H1 (cell line): Measurements from ENCODE around the gene OLFM2. TPM values are rescaled to one million over a fixed set of nuclear protein-coding genes. Genes with fewer than 3 reads are reported as not detected.

ENCODE experiments used
- CTCF ChIA-PET: fragments of 300-600 bp; sonication (Branson Sonifier 250); formaldehyde crosslinking; loops from one replicate; lab custom pipeline; 2021; ENCODE audit not compliant: partially characterized antibody; lab: Charles Lee
- POLR2A ChIA-PET: fragments of 300-600 bp; sonication (Branson Sonifier 250); formaldehyde crosslinking; loops from one replicate; lab custom pipeline; 2021; ENCODE audit warnings: inconsistent platforms; ENCODE audit not compliant: partially characterized antibody; lab: Charles Lee
- DNase-seq, 2 experiments: peaks; one replicate each; pipeline versions ENCODE4 v3.0.0 to v3.0.0-alpha.2; 2010 to 2022; ENCODE audit warnings: low spot score in 2 of 2, low read depth in 1 of 2, mixed read lengths in 1 of 2
- FAIRE-seq: peaks from 2 replicates; lab custom pipeline; 2011; peaks lifted over from hg19 to GRCh38; lab: Jason Lieb, UNC
- H2AFZ ChIP-seq: 2 replicates; pipeline ENCODE4 v1.8.1; 2012; ENCODE audit warnings: low read length, inconsistent platforms
- H2AK5ac ChIP-seq: 2 replicates; pipeline ENCODE4 v1.6.1; 2013; ENCODE audit warnings: low read depth, low read length
- H2BK120ac ChIP-seq: replicated peaks from 2 replicates; pipeline ENCODE3; 2013; ENCODE audit warnings: low read depth, low read length, inconsistent platforms
- H2BK12ac ChIP-seq: 2 replicates; pipeline ENCODE4 v1.6.1; 2013; ENCODE audit warnings: low read depth, low read length
- H2BK15ac ChIP-seq: 2 replicates; pipeline ENCODE4 v1.6.1; 2013; ENCODE audit warnings: low read length
- H2BK20ac ChIP-seq: 2 replicates; pipeline ENCODE4 v1.6.1; 2013; ENCODE audit warnings: low read length
- H2BK5ac ChIP-seq: 2 replicates; pipeline ENCODE4 v1.6.1; 2013; ENCODE audit warnings: low read depth, low read length
- H3K14ac ChIP-seq: 2 replicates; pipeline ENCODE4 v1.6.1; 2013; ENCODE audit warnings: inconsistent platforms; ENCODE audit not compliant: insufficient read length
- H3K18ac ChIP-seq: 2 replicates; pipeline ENCODE4 v1.6.1; 2013; ENCODE audit warnings: low read length; ENCODE audit errors: extremely low read depth
- H3K23ac ChIP-seq: 2 replicates; pipeline ENCODE4 v1.6.1; 2013; ENCODE audit warnings: inconsistent platforms; ENCODE audit not compliant: insufficient read length
- H3K23me2 ChIP-seq: 2 replicates; pipeline ENCODE4 v1.6.1; 2013; ENCODE audit warnings: low read depth, low read length
- H3K27ac ChIP-seq: 2 replicates; pipeline ENCODE4 v1.6.1; 2011; ENCODE audit warnings: low read depth, low read length, inconsistent platforms
- H3K27me3 ChIP-seq, 4 experiments: replicated peaks in 1 of 4; 1 replicate in 1 of 4; 2 replicates in 3 of 4; pipeline versions ENCODE4 v1.6.1 to v1.8.1; 2011 to 2013; ENCODE audit warnings: low read length in 3 of 4, mild to moderate bottlenecking in 3 of 4, inconsistent platforms in 2 of 4, mixed read lengths in 2 of 4, moderate library complexity in 1 of 4; ENCODE audit not compliant: control insufficient read depth in 3 of 4, insufficient read depth in 3 of 4; ENCODE audit errors: extremely low read depth in 1 of 4
- H3K36me3 ChIP-seq, 4 experiments: 2 replicates each; pipeline versions ENCODE4 v1.6.1 to v1.8.1; 2011 to 2013; ENCODE audit warnings: mild to moderate bottlenecking in 4 of 4, low read length in 3 of 4, moderate library complexity in 2 of 4, control low read depth in 1 of 4, inconsistent platforms in 1 of 4; ENCODE audit not compliant: insufficient read depth in 4 of 4, control insufficient read depth in 2 of 4
- H3K4ac ChIP-seq: replicated peaks from 2 replicates; pipeline ENCODE3; 2013; ENCODE audit warnings: low read length, low read depth, mixed read lengths, inconsistent platforms; ENCODE audit not compliant: insufficient read length
- H3K4me1 ChIP-seq, 4 experiments: replicated peaks in 1 of 4; 1 replicate in 1 of 4; 2 replicates in 3 of 4; pipeline versions ENCODE4 v1.6.1 to v1.8.1; 2011 to 2013; ENCODE audit warnings: low read length in 3 of 4, inconsistent platforms in 2 of 4, mixed read lengths in 1 of 4; ENCODE audit not compliant: insufficient read depth in 4 of 4, control insufficient read depth in 3 of 4
- H3K4me2 ChIP-seq, 2 experiments: 2 replicates each; pipeline versions ENCODE4 v1.6.1 to v1.8.1; 2011 to 2013; ENCODE audit warnings: low read depth in 2 of 2, low read length in 2 of 2, control low read depth in 1 of 2, inconsistent platforms in 1 of 2, mild to moderate bottlenecking in 1 of 2; ENCODE audit not compliant: insufficient read depth in 1 of 2
- H3K4me3 ChIP-seq, 4 experiments: fragments of 200-600, 300-600 bp in 1 of 4; sonication (generic), shearing (Covaris generic), sonication (Bioruptor Twin) in 1 of 4; 2 replicates each; pipeline versions ENCODE4 v1.5.1 to v1.8.1; 2011 to 2016; ENCODE audit warnings: low read length in 4 of 4, low read depth in 3 of 4, control low read depth in 2 of 4, inconsistent platforms in 2 of 4, mild to moderate bottlenecking in 2 of 4, mixed read lengths in 1 of 4, moderate library complexity in 1 of 4; ENCODE audit not compliant: insufficient read depth in 2 of 4; ENCODE audit errors: extremely low read depth in 1 of 4
- H3K56ac ChIP-seq: replicated peaks from 2 replicates; pipeline ENCODE3; 2013; ENCODE audit warnings: low read depth, mild to moderate bottlenecking, mixed read lengths, low read length, inconsistent platforms; ENCODE audit not compliant: insufficient read length
- H3K79me1 ChIP-seq: 2 replicates; pipeline ENCODE4 v1.6.1; 2013; ENCODE audit warnings: low read depth, low read length, control low read depth
- H3K79me2 ChIP-seq, 2 experiments: 2 replicates each; pipeline versions ENCODE4 v1.6.1 to v1.8.1; 2012 to 2013; ENCODE audit warnings: low read length in 2 of 2, mild to moderate bottlenecking in 2 of 2, inconsistent platforms in 1 of 2; ENCODE audit not compliant: insufficient read depth in 2 of 2, control insufficient read depth in 1 of 2
- H3K9ac ChIP-seq, 4 experiments: replicated peaks in 1 of 4; 1 replicate in 1 of 4; 2 replicates in 3 of 4; pipeline versions ENCODE4 v1.6.1 to v1.8.1; 2011 to 2013; ENCODE audit warnings: low read depth in 3 of 4, low read length in 3 of 4, control low read depth in 2 of 4, mild to moderate bottlenecking in 2 of 4, moderate library complexity in 2 of 4, inconsistent platforms in 1 of 4; ENCODE audit errors: extremely low read depth in 1 of 4
- H3K9me3 ChIP-seq, 2 experiments: 2 replicates each; pipeline versions ENCODE4 v1.6.1 to v1.8.1; 2012 to 2013; ENCODE audit warnings: mild to moderate bottlenecking in 2 of 2, moderate library complexity in 2 of 2, control low read depth in 1 of 2, inconsistent platforms in 1 of 2, low read depth in 1 of 2, low read length in 1 of 2, mixed read lengths in 1 of 2; ENCODE audit not compliant: insufficient read depth in 2 of 2
- H4K20me1 ChIP-seq, 2 experiments: replicated peaks in 1 of 2; 2 replicates each; pipeline versions ENCODE3 to v1.8.1; 2011 to 2013; ENCODE audit warnings: inconsistent platforms in 2 of 2, low read length in 2 of 2, mild to moderate bottlenecking in 1 of 2; ENCODE audit not compliant: insufficient read depth in 2 of 2, control insufficient read depth in 1 of 2
- H4K5ac ChIP-seq: 2 replicates; pipeline ENCODE4 v1.6.1; 2013; ENCODE audit warnings: low read length, low read depth, mixed read lengths, inconsistent platforms; ENCODE audit not compliant: insufficient read length
- H4K8ac ChIP-seq: 2 replicates; pipeline ENCODE4 v1.8.0; 2013; ENCODE audit warnings: mild to moderate bottlenecking, moderate library complexity, low read length, inconsistent platforms; ENCODE audit not compliant: insufficient read depth; ENCODE audit errors: extremely low read depth
- H4K91ac ChIP-seq: replicated peaks from 2 replicates; pipeline ENCODE3; 2013; ENCODE audit warnings: low read length, mixed read lengths, inconsistent platforms; ENCODE audit not compliant: insufficient read length
- TCF12 ChIP-seq: IDR thresholded peaks from 2 replicates; pipeline ENCODE4 v1.6.1; 2011; ENCODE audit warnings: low read depth, mild to moderate bottlenecking, low read length
- WGBS, 2 experiments: shearing (Covaris generic) in 1 of 2; methylation state at CpG; one replicate each; pipeline versions ENCODE4 v1.1.6 to v1.1.7; 2013 to 2015; ENCODE audit warnings: low lambda C conversion rate in 2 of 2, mixed read lengths in 2 of 2, inconsistent platforms in 1 of 2, low coverage in 1 of 2, missing lambda C conversion rate in 1 of 2; ENCODE audit not compliant: insufficient replicate concordance in 2 of 2, insufficient coverage in 1 of 2, insufficient read length in 1 of 2; ENCODE audit errors: extremely low coverage in 1 of 2, missing lambda C conversion rate in 1 of 2; 5-methylcytosine and 5-hydroxymethylcytosine counted together
- polyA plus RNA-seq, 7 experiments: library from polyadenylated mRNA; depleted of rRNA in 3 of 7; stranded (reverse) in 5 of 7; unstranded in 2 of 7; fragments of >200 nt in 5 of 7; fragments of 200-250 nt in 2 of 7; gene quantifications; 1 replicate in 5 of 7; 2 replicates in 1 of 7; 4 replicates in 1 of 7; pipeline versions ENCODE4 v1.2.1 to v1.2.3, GENCODE V29; 2011 to 2013; ENCODE audit warnings: missing spikeins in 2 of 7, mixed read lengths in 2 of 7
- total RNA-seq: library from RNA; stranded (reverse); fragmentation: NEBNext Ultra II Directional; extraction: Animal tissue kit (Norgen Biotek cat#: 25700); gene quantifications from 2 replicates; pipeline ENCODE4 v1.2.1, GENCODE V29; 2021

Gene OLFM2
- total and polyA plus RNA-seq, 2 of the 8 experiments (the other 6 are each of a cell fraction or from before 2014, with no cell fraction given), result 68.2 to 151 TPM

DNA sequence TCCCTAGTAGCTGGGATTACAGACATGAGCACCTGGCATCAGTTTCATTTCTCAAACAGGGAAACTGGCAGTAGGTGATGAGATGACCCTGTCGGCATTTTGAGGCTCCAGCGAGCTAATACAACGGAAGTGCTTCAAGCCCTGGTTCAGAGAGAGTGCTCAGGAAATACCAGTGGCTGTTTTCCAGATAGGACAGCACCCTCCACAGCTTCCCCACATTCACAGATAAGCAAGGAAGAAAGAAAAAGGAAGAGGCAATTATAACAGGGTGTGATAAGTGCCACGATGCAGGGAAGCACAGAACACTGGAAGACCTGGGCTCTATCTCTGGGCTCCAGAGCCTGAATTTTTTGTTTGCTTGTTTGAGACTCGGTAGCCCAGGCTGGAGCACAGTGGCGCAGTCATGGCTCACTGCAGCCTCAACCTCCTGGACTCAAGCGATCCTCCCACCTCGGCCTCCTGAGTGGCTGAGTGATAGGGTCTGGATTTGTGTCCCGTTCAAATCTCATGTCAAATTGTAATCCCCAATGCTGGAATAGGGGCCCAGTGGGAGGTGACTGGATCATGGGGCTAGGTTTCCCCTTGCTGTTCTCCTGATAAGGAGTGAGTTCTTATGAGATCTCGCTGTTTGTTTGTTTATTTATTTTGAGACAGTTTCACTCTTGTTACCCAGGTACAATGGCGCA lies 57.7 kb downstream of the OLFM2 start:
- no peak for TF ChIP-seq TCF12
- H2AK5ac ChIP-seq, result no peak overlapping the region
- no peaks in the 10 kb centered on the region for H3K27me3 ChIP-seq
- no peak overlapping the region for H2AFZ ChIP-seq
- no peaks in the 10 kb centered on the region for H3K36me3 ChIP-seq
- DNase-seq (no peak), FAIRE-seq (no peak)
- no peak overlapping the region for H3K4me2 ChIP-seq
- H4K91ac ChIP-seq, result no peak overlapping the region
- H2BK12ac ChIP-seq, result no peak overlapping the region
- no peak overlapping the region for H3K4me3 ChIP-seq
- POLR2A ChIA-PET, result interaction anchor here (0.9 to 1.2 kb wide), 3 partner anchors 10 to 11 kb away, joined by 5 to 8 read pairs (median 7); no protein-coding TSS in a partner anchor
- no peak overlapping the region for H4K5ac ChIP-seq
- no peaks in the 10 kb centered on the region for H3K9me3 ChIP-seq
- H3K79me2 ChIP-seq, result no peaks in the 10 kb centered on the region; a peak in 1 of 4 replicates
- no peak overlapping the region for H3K23ac ChIP-seq
- H3K27ac ChIP-seq, result no peak overlapping the region
- no peak overlapping the region for H3K9ac ChIP-seq
- H2BK5ac ChIP-seq, result no peak overlapping the region
- peaks cover 4% of the 10 kb centered on the region; the same call in 1 of the 2 replicates for H3K79me1 ChIP-seq
- 80% methylated on average over 11 of the region's 11 CpGs; no CpG with 5 or more reads in 1 of the 2 experiments for WGBS, 2 experiments
- peaks cover 0 to 6% (median 0%) of the 10 kb centered on the region in 4 experiments; a peak in 5 of 7 replicates for H3K4me1 ChIP-seq
- H3K23me2 ChIP-seq, result no peaks in the 10 kb centered on the region
- H3K18ac ChIP-seq, result no peak overlapping the region
- no peak overlapping the region for H2BK20ac ChIP-seq
- H3K56ac ChIP-seq, result no peak overlapping the region
- H2BK120ac ChIP-seq, result no peak overlapping the region
- no peak overlapping the region for H2BK15ac ChIP-seq
- H4K20me1 ChIP-seq, result peaks cover 0 to 3% of the 10 kb centered on the region in 2 experiments
- no peak overlapping the region for H4K8ac ChIP-seq
- H3K14ac ChIP-seq, result no peak overlapping the region
- CTCF ChIA-PET, result interaction anchor here (1.1 kb wide), 1 partner anchor 9 kb away, joined by 4 read pairs; no protein-coding TSS in a partner anchor
- H3K4ac ChIP-seq, result no peak overlapping the region
